ENCODE results near the gene RERE. TPM values are rescaled to one million over a fixed set of nuclear protein-coding genes. Genes with fewer than 3 reads are reported as not detected.

RERE gene
- polyA plus RNA-seq, 1 of the 3 experiments (the other 2 are of a cell fraction): 8.1 TPM

- no peak for TF ChIP-seq EP300 (IDR thresholded peaks at IDR 0.05; ENCODE audit: borderline replicate concordance in 1 of 2, low read depth in 1 of 2, low read length in 1 of 2)
- TF ChIP-seq GABPA (IDR thresholded peaks at IDR 0.05; ENCODE audit: low read depth): no peak
- TF ChIP-seq EZH2phosphoT487 (IDR thresholded peaks at IDR 0.05; ENCODE audit: borderline replicate concordance, low read depth): no peak
- TF ChIP-seq ELF1 (IDR thresholded peaks at IDR 0.05): no peak
- TF ChIP-seq FOXM1 (IDR thresholded peaks at IDR 0.05; ENCODE audit: low read depth): no peak
- TF ChIP-seq ZBTB33 (IDR thresholded peaks at IDR 0.05; ENCODE audit: borderline replicate concordance, low read depth): no peak
- TF ChIP-seq FOSL2 (IDR thresholded peaks at IDR 0.05; ENCODE audit: borderline replicate concordance, low read depth): no peak
- TF ChIP-seq MEF2A (IDR thresholded peaks at IDR 0.05; ENCODE audit: borderline replicate concordance, low read depth): no peak
- no peak for TF ChIP-seq RCOR1 (IDR thresholded peaks at IDR 0.05; ENCODE audit: low read length)
- TF ChIP-seq RXRA (IDR thresholded peaks at IDR 0.05; ENCODE audit: borderline replicate concordance, low read depth): no peak
- no peak for TF ChIP-seq USF1 (IDR thresholded peaks at IDR 0.05; ENCODE audit: borderline replicate concordance, low read depth)
- TF ChIP-seq REST (IDR thresholded peaks at IDR 0.05; ENCODE audit: low read depth, low read length): no peak
- no peaks in the 10 kb centered on the region for H3K36me3 ChIP-seq (replicated peaks in 1 of 2; ENCODE audit: control insufficient read depth in 1 of 2, insufficient read depth in 2 of 2, low read length in 1 of 2)
These were observed 17.0 kb downstream of the RERE start for GRCh38 chr1:8800416-8800815.

More at GRCh38 chr1:8800416-8800815, 17.0 kb downstream of the RERE start:
- H3K9ac ChIP-seq: no peak overlapping the region
- H3F3A ChIP-seq (replicated peaks; ENCODE audit: insufficient read depth): no peaks in the 10 kb centered on the region
- no peak overlapping the region for H3K4me2 ChIP-seq
- over 99% methylated on average over 5 of the region's 5 CpGs for WGBS (ENCODE audit: low lambda C conversion rate)
- H3K79me2 ChIP-seq (ENCODE audit: insufficient read depth): peaks cover 13% of the 10 kb centered on the region; the same call in 1 of the 2 replicates
- no peaks in the 10 kb centered on the region for H3K9me3 ChIP-seq
- H3K4me1 ChIP-seq (ENCODE audit: control insufficient read depth in 1 of 2, insufficient read depth in 2 of 2, low read depth in 1 of 2, low read length in 1 of 2): peaks cover 0 to 5% of the 10 kb centered on the region in 2 experiments; a peak in 2 of 4 replicates
- no peak overlapping the region for H2AFZ ChIP-seq (ENCODE audit: low read depth)
- H3K4me3 ChIP-seq (ENCODE audit: low read depth in 2 of 2, low read length in 1 of 2): no peak overlapping the region
- no peaks in the 10 kb centered on the region for H3K27me3 ChIP-seq (ENCODE audit: insufficient read depth)
- H3K9me2 ChIP-seq: no peaks in the 10 kb centered on the region
- no peaks in the 10 kb centered on the region for H4K20me1 ChIP-seq (ENCODE audit: insufficient read depth)
- no peak overlapping the region for H3K27ac ChIP-seq (ENCODE audit: low read depth in 2 of 2, low read length in 1 of 2)
- DNase-seq: no peak
- CTCF ChIA-PET: interaction anchor here (1.2 to 2.8 kb wide), 5 partner anchors 11 to 74 kb away, joined by 3 to 9 read pairs (median 4); no protein-coding TSS in a partner anchor
- POLR2A ChIA-PET: no interaction called here

Data from SK-N-SH (cell line).